MCF 10A (cell line): ENCODE measurements around the gene COL1A2. TPM values are rescaled to one million over a fixed set of nuclear protein-coding genes. Genes with fewer than 3 reads are reported as not detected.

Experiments
- BruUV-seq: library from RNA; stranded (reverse); fragments of 400-500 nt; replicated peaks from 2 replicates; lab custom pipeline; 2021; lab: Mats Ljungman, UMichigan
- CTCF ChIA-PET: fragments of 300-600 bp; sonication (Branson Sonifier 250); formaldehyde crosslinking; extraction: SDS; loops from one replicate; lab custom pipeline; 2021; ENCODE audit warnings: antibody characterized with exemption, inconsistent platforms; lab: Yijun Ruan, JAX
- POLR2A ChIA-PET: fragments of 300-600, 350-650 bp; sonication (Branson Sonifier 250); formaldehyde crosslinking; extraction: SDS; loops from one replicate; lab custom pipeline; 2020; ENCODE audit warnings: antibody characterized with exemption, inconsistent platforms; lab: Yijun Ruan, JAX
- DNase-seq: peaks from one replicate; pipeline ENCODE4 v3.0.0-alpha.2; 2018; ENCODE audit not compliant: unreplicated experiment
- H3K27ac Mint-ChIP-seq: one replicate; pipeline ENCODE4 v1.8.0; 2022; ENCODE audit warnings: mild to moderate bottlenecking, low read depth, mixed read lengths; ENCODE audit not compliant: unreplicated experiment
- H3K27me3 Mint-ChIP-seq: one replicate; pipeline ENCODE4 v1.8.0; 2022; ENCODE audit warnings: mixed read lengths; ENCODE audit not compliant: insufficient read depth, unreplicated experiment
- H3K36me3 Mint-ChIP-seq: one replicate; pipeline ENCODE4 v1.8.0; 2022; ENCODE audit warnings: mild to moderate bottlenecking, moderate library complexity, mixed read lengths; ENCODE audit not compliant: insufficient read depth, unreplicated experiment
- H3K4me1 Mint-ChIP-seq: one replicate; pipeline ENCODE4 v1.8.0; 2022; ENCODE audit warnings: mixed read lengths; ENCODE audit not compliant: insufficient read depth, unreplicated experiment
- H3K4me3 Mint-ChIP-seq: one replicate; pipeline ENCODE4 v1.8.0; 2022; ENCODE audit warnings: mild to moderate bottlenecking, moderate library complexity, mixed read lengths; ENCODE audit not compliant: unreplicated experiment
- H3K9me3 Mint-ChIP-seq: one replicate; pipeline ENCODE4 v1.8.0; 2022; ENCODE audit warnings: mixed read lengths; ENCODE audit not compliant: unreplicated experiment
- intact Hi-C: fragments of 100-400 bp; cut with micrococcal nuclease; formaldehyde crosslinking; loops from 2 replicates; pipeline ENCODE4 v1.14.1; 2022
- total RNA-seq: library from RNA; stranded (reverse); gene quantifications from 2 replicates; pipeline ENCODE4 v1.2.3, GENCODE V29; 2022
- TF ChIP-seq, protein P1 (sequence below): fragments of 200-600 bp; IDR thresholded peaks from one replicate; pipeline ENCODE4 v1.8.0; 2022; ENCODE audit warnings: antibody characterized with exemption, mild to moderate bottlenecking; ENCODE audit not compliant: unreplicated experiment

Gene COL1A2
- total RNA-seq, 1 experiment from 2014 or later, result not detected

DNA sequence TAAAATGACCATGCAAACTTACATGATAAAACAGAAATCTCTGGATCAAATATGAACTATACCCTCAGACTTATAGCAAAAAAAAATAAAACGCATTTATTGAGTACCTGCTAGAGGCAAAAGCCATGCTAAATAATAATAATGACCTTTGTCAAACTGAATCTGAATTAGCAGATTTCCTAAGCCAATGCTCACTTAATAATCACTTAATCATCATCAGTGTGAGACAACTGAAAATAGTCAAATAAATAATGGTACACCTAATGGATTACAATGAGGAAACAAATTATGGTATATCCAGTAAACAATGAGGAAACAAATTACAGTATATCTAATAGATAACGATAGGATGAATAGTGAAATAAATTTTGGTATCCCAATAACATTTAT, 37.6 kb downstream of the COL1A2 start:
- Mint-ChIP-seq H3K27me3 (no peaks in the 10 kb centered on the region), H3K36me3 (no peaks in the 10 kb centered on the region), H3K4me1 (peaks cover 6% of the 10 kb centered on the region), H3K9me3 (no peaks in the 10 kb centered on the region), H3K4me3 (no peak overlapping the region), H3K27ac (no peak overlapping the region)
- ChIA-PET POLR2A (no interaction called here), CTCF (interaction anchor here (1.9 to 8.8 kb wide), 3 partner anchors 17 to 144 kb away, joined by 5 to 113 read pairs (median 96); no protein-coding TSS in a partner anchor)
- TF ChIP-seq, protein P1, sequence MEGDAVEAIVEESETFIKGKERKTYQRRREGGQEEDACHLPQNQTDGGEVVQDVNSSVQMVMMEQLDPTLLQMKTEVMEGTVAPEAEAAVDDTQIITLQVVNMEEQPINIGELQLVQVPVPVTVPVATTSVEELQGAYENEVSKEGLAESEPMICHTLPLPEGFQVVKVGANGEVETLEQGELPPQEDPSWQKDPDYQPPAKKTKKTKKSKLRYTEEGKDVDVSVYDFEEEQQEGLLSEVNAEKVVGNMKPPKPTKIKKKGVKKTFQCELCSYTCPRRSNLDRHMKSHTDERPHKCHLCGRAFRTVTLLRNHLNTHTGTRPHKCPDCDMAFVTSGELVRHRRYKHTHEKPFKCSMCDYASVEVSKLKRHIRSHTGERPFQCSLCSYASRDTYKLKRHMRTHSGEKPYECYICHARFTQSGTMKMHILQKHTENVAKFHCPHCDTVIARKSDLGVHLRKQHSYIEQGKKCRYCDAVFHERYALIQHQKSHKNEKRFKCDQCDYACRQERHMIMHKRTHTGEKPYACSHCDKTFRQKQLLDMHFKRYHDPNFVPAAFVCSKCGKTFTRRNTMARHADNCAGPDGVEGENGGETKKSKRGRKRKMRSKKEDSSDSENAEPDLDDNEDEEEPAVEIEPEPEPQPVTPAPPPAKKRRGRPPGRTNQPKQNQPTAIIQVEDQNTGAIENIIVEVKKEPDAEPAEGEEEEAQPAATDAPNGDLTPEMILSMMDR, result no peak
- BruUV-seq, result no TSS peak
- intact Hi-C loops, result no loop called here
- DNase-seq, result no peak

DNA sequence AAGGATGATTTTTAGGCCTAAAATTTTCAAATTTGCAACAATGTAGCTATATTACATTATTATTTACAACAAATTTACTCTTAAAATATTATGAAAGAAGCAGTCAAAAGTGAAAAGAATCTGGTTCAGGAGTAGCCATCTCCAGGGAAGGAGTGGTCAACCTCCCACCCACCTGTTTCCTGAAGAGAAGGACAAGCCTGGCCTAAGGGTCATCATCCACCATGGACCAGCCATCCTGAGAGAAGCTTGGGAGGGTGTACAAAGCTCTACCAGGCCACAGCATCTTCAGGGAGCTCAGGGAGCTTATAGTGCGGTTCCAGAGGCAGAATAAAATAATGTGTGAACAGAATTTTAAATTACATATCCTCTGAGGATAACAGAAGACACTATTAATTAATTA, 38.1 kb downstream of the COL1A2 start:
- H3K4me3 Mint-ChIP-seq, result no peak overlapping the region
- DNase-seq, result no peak
- ChIA-PET CTCF (interaction anchor here (0.7 to 8.8 kb wide), 6 partner anchors 17 to 768 kb away, joined by 3 to 113 read pairs (median 4); no protein-coding TSS in a partner anchor), POLR2A (no interaction called here)
- no TSS peak for BruUV-seq
- no peaks in the 10 kb centered on the region for H3K27me3 Mint-ChIP-seq
- H3K27ac Mint-ChIP-seq, result no peak overlapping the region
- no peaks in the 10 kb centered on the region for H3K36me3 Mint-ChIP-seq
- H3K4me1 Mint-ChIP-seq, result peaks cover 6% of the 10 kb centered on the region
- TF ChIP-seq, protein P1, result no peak
- intact Hi-C loops, result no loop called here
- H3K9me3 Mint-ChIP-seq, result no peaks in the 10 kb centered on the region

DNA sequence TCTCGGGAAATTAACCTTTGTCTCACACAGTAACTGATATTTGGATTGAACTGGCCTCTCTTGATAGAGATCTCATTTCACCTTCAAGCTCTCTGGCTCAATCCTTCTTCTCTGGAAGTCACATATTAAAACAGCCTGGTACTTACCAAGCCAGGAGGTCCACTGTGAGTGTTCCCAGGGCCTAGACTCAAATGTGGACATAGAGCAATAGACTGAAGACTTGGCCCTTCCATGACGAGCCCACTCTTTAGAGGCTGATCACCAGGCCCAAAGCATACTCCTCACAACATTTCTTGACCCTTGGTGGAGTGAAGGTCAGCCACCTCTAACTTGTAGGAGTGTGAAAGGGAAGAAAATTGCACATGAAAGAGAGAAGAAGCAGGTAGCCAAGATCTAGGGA, 38.5 kb downstream of the COL1A2 start:
- ChIA-PET CTCF (interaction anchor here (0.6 to 8.8 kb wide), 8 partner anchors 16 to 767 kb away, joined by 3 to 113 read pairs (median 3); no protein-coding TSS in a partner anchor), POLR2A (no interaction called here)
- intact Hi-C loops, result no loop called here
- BruUV-seq, result no TSS peak
- Mint-ChIP-seq H3K27ac (no peak overlapping the region), H3K36me3 (no peaks in the 10 kb centered on the region), H3K4me1 (peaks cover 6% of the 10 kb centered on the region), H3K4me3 (no peak overlapping the region), H3K27me3 (no peaks in the 10 kb centered on the region), H3K9me3 (no peaks in the 10 kb centered on the region)
- TF ChIP-seq, protein P1, result no peak
- DNase-seq, result no peak

- ChIA-PET POLR2A (no interaction called here), CTCF (interaction anchor here (0.5 to 8.8 kb wide), 8 partner anchors 16 to 765 kb away, joined by 3 to 113 read pairs (median 4); no protein-coding TSS in a partner anchor)
- intact Hi-C loops, result no loop called here
- Mint-ChIP-seq H3K36me3 (no peaks in the 10 kb centered on the region), H3K9me3 (no peaks in the 10 kb centered on the region), H3K27me3 (no peaks in the 10 kb centered on the region), H3K4me3 (no peak overlapping the region), H3K4me1 (peaks cover 6% of the 10 kb centered on the region), H3K27ac (no peak overlapping the region)
- BruUV-seq, result no TSS peak
- DNase-seq, result no peak
- TF ChIP-seq, protein P1, result no peak
These were observed 39.3 kb downstream of the COL1A2 start for GRCh38 chr7:94434042-94434441.
